ENCODE data around the gene GPR143. TPM values are rescaled to one million over a fixed set of nuclear protein-coding genes. Genes with fewer than 3 reads are reported as not detected.
"Not testable (repeated sequence)": the region's sequence is repeated elsewhere in the genome, so short reads cannot be mapped to it uniquely, and the experiment has no call there.

Gene GPR143
- not detected for total RNA-seq
- long read RNA-seq: 0 reads

DNA sequence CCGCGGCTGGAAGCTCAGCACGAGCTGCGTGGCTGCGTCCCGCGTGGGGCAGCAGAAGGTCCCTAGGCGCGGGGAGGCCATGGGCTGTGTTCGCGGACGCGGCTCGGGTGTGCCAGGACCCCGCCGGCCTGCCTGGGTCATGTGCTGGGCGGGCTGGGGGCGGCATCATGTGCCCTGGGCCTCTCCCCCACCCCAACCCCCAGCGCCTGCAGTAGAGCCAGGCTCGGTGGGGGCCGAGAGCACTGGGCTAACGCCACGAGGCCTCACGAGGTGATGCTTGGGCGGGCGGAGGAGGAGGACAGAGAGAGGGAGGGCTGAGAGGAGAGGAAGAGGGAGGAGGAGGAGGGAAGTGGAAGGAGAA, at the start of gene GPR143:
Gene GPR143, minus strand, starts transcription at position 111 of the 361 bp plus-strand sequence. Its CDS starts 30 bp downstream, at position 81.
- ATAC-seq (ENCODE audit: poor library complexity) (no peak), DNase-seq (no peak)
- intact Hi-C loops (cut with DNase I): no loop called here

DNA sequence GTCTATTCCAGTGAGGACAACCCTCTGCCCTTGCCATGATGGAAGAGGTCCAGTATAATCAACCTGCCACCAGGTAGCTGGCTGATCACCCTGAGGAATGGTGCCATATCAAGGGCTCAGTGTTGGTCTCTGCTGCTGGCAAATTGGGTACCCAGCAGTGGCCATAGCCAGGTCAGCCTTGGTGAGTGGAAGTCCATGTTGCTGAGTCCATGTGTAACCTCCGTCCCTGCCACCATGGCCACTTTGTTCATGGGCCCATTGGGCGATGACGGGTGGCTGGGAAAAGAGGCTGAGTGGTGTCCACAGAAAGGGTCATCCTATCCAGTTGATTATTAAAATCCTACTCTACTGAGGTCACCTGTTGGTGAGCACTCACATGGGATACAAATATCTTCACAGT, 45.4 kb upstream of the GPR143 start:
- DNase-seq; ATAC-seq (ENCODE audit: poor library complexity); intact Hi-C loops (cut with DNase I): not testable (repeated sequence)

- DNase-seq; ATAC-seq (ENCODE audit: poor library complexity); intact Hi-C loops (cut with DNase I): not testable (repeated sequence)
Measured at GRCh38 chrX:9809876-9810275, 44.2 kb upstream of the GPR143 start.

DNA sequence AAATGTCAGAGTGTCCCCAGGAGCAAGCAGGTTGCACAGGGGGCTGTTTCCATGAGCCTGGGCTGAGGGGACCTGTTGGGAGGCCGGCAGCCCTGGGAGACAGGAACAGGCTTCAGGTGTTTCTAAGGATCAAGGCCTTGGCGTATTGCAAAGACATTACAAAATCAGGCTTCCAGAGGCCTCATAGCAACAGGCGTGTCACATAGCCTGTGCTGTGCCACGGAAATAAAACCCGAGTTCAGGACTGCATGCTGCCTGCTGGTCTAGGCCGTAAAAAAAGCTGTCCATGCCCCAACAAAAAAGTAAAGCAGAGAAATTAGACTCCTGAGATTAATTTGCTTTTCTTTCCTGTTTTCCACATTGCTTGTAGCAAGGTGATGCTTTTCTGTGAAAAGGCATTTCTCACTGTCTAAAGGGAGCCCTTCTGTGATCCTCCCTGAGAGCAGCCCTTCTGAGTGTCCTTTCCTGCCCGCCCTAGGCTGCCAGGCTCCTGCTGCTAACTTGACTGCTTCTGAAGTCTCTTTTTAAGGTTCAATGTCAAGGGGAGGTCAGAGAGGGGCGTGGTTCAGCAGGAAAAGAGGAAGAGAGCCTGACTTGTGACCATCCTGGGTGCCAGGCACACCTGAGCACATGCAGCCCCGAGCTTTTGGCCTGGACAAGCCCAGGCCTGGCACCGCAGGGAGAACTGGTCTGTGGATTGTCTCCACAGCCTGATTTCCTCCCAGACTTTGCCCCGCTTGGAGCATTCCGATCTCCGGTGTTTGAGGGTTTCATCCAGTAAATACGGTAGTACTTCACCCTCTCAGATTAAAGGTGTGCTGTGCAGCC, 41.9 kb upstream of the GPR143 start:
- no peak for ATAC-seq (ENCODE audit: poor library complexity)
- intact Hi-C loops (cut with DNase I): no loop called here
- DNase-seq: no peak

GRCh38 chrX:9805956-9806355, 40.3 kb upstream of the GPR143 start:
- DNase-seq: no peak
- intact Hi-C loops (cut with DNase I): no loop called here
- ATAC-seq (ENCODE audit: poor library complexity): no peak

- DNase-seq (no peak), ATAC-seq (ENCODE audit: poor library complexity) (no peak)
- intact Hi-C loops (cut with DNase I): no loop called here
Measured at GRCh38 chrX:9804444-9804843, 38.8 kb upstream of the GPR143 start.

GRCh38 chrX:9802737-9803136, 37.1 kb upstream of the GPR143 start:
- no peak for DNase-seq
- no peak for ATAC-seq (ENCODE audit: poor library complexity)
- intact Hi-C loops (cut with DNase I): no loop called here

GRCh38 chrX:9797384-9798360, 32.0 kb upstream of the GPR143 start:
- intact Hi-C loops (cut with DNase I): no loop called here
- DNase-seq (no peak), ATAC-seq (ENCODE audit: poor library complexity) (no peak)

DNA sequence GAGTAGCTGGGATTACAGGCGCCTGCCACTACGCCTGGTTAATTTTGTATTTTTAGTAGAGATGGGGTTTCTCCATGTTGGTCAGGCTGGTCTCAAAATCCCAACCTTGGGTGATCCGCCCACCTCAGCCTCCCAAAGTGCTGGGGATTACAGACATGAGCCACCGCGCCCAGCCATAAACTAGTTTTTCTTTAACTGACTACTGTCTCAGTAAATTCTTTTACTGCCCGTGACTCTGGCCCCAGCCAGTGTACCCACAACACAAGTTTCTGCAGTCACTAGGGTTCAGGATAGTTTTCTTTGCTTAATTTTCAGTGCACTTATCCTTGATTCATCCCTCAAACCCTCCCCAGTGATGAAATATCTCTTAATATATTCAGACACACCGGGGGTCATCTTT, 28.8 kb upstream of the GPR143 start:
- intact Hi-C loops (cut with DNase I): no loop called here
- DNase-seq: no peak
- no peak for ATAC-seq (ENCODE audit: poor library complexity)

DNA sequence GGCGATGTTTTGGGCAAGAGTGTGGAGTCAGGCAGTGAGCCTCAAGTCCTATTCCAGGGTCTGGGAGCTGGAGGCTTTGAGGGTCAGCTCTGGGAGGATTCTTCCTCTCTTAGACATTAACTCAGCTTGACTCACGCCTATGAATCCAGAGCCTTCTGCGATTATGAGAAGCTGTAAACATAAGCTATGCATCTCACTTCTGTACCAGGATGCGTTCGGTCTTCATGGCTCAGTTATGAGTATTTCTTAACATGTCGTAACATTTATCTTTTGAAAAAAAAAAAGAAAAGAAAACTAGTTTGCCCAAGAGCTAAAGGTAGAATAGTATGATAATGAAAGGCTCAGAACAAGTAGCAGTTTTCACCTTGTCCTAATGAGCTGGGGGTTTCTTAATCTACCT, 25.2 kb upstream of the GPR143 start:
- no peak for ATAC-seq (ENCODE audit: poor library complexity)
- intact Hi-C loops (cut with DNase I): no loop called here

GRCh38 chrX:9789555-9789954, 23.9 kb upstream of the GPR143 start:
- no peak for ATAC-seq (ENCODE audit: poor library complexity)
- no peak for DNase-seq
- intact Hi-C loops (cut with DNase I): no loop called here

More for the DNA sequence above, 25.2 kb upstream of the GPR143 start:
- no peak for DNase-seq

GRCh38 chrX:9788911-9789310, 23.3 kb upstream of the GPR143 start:
- DNase-seq (no peak), ATAC-seq (ENCODE audit: poor library complexity) (no peak)
- intact Hi-C loops (cut with DNase I): no loop called here

DNA sequence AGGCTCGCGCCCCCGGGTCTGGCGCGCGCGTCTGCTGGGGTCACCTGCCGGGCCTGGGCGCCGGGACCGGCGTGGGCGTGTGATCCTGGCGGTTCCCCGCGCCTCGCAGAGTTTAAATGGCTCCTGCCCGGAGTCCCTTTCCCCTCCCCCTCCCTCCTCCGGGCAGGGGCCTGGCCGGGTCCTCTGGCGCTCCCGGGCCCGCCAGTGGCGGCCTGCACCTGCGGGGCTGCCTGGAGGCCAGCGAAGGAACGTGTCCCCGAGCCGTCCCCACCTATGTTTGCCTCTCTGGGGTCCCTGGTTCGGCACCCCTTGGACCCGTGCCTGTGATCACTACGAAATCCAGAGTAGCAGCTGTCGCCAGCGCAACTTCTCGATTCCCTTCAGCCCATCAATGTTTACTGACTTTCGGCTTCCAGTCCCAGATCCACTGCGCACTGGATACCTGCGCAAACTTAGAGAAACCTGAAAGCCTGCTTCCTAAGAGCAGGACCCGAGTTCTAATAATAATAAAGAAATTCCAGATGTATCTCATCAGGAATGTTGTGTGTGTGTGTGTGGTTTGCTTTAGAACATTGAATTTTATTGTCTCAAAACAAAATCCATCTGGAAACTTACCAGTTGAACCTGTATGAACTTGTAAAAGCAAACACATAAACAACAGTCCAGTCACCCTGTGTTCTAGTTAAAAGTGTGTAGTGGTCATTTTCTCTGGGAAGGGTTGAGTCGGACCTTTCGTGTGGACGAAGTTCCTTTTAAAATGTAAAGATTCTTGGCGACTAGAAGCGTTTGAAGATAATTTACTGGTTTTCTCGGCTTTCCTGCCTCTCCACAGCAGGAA, 21.4 kb upstream of the GPR143 start:
- intact Hi-C loops (cut with DNase I): no loop called here
- ATAC-seq (ENCODE audit: poor library complexity) (no peak), DNase-seq (no peak)

GRCh38 chrX:9785944-9786797, 20.5 kb upstream of the GPR143 start, which contains the start of gene SHROOM2:
Gene SHROOM2, plus strand, starts transcription at chrX:9786429. Its CDS starts 117 bp downstream, at chrX:9786546.
- intact Hi-C loops (cut with DNase I): no loop called here
- no peak for DNase-seq
- no peak for ATAC-seq (ENCODE audit: poor library complexity)

GRCh38 chrX:9785254-9785943, 19.8 kb upstream of the GPR143 start:
- ATAC-seq (ENCODE audit: poor library complexity): no peak
- intact Hi-C loops (cut with DNase I): no loop called here
- no peak for DNase-seq

- DNase-seq: no peak
- intact Hi-C loops (cut with DNase I): no loop called here
- no peak for ATAC-seq (ENCODE audit: poor library complexity)
Measured at GRCh38 chrX:9784332-9784731, 18.7 kb upstream of the GPR143 start.

DNA sequence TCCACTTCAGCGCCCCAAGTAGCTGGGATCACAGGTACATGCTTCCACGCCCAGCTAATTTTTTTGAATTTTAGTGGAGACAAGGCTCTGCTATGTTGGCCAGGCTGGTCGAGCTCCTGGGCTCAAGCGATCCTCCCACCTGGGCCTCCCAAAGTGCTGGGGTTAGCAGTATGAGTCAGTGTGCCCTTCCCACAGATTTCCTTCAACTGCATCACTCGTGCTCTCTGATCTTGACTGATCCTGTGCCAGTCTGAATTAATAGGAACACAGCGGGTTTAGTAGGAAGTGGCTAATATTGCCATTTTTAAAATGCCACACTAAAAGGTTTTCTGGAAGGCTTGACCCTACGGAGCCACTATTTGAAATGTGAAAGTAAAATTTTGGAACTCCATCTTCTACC, 16.3 kb upstream of the GPR143 start:
- intact Hi-C loops (cut with DNase I): no loop called here
- no peak for ATAC-seq (ENCODE audit: poor library complexity)
- DNase-seq: no peak
